NCI-H146 treated with DMSO at 0.1 percent for 48 hours (cell line): ENCODE measurements around the gene HIC2.
"Not testable (repeated sequence)": the region's sequence is repeated elsewhere in the genome, so short reads cannot be mapped to it uniquely, and the experiment has no call there.

Experiments
- DNase-seq: peaks from one replicate; lab custom pipeline; 2025; ENCODE audit not compliant: unreplicated experiment; lab: John Stamatoyannopoulos, UW

The HIC2 gene

GRCh38 chr22:21417227-21417746 lies at the start of gene HIC2:
HIC2 (plus strand) TSS chr22:21417371; CDS start chr22:21442832, 25,461 bp downstream.
- not testable (repeated sequence) for DNase-seq

GRCh38 chr22:21368603-21369310 lies 48.4 kb upstream of the HIC2 start:
- not testable (repeated sequence) for DNase-seq

DNA sequence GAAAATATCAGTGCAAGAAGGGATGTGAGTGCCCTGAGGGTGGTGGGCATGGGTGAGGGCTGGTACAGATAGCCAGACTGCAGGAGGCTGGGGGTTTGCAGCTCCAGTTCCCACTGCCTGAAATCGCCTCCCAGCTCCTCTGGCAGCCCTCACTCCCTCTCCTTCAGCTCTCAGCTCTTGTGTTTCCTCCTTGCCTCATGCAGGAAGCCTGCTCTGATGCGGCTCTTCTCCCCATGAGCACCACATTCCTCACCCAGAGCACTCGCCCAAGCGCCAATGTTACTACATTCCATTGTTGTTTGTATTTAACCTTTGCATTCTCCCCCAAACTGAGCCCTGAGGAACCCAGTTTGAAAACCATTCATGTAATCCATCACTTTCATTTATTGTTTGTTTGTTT lies 41.3 kb upstream of the HIC2 start:
- not testable (repeated sequence) for DNase-seq

DNA sequence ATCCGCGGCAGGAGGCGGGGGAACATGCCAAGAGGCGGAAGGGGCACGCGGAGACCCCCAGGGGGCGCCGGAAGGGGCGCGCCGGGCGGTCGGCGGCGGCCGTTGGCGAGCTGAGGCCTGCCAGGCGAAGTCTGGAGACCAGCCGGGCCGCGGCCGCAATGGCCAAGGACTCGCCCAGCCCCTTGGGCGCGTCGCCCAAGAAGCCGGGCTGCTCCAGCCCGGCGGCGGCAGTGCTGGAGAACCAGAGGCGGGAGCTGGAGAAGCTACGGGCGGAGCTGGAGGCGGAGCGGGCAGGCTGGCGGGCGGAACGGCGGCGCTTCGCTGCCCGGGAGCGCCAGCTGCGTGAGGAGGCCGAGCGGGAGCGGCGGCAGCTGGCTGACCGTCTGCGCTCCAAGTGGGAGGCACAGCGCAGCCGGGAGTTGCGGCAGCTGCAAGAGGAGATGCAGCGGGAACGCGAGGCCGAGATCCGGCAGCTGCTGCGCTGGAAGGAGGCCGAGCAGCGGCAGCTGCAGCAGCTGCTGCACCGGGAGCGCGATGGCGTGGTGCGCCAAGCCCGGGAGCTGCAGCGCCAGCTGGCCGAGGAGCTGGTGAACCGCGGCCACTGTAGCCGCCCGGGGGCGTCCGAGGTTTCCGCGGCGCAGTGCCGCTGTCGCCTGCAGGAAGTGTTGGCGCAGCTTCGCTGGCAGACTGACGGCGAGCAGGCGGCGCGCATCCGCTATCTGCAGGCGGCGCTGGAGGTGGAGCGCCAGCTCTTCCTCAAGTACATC lies 33.3 kb upstream of the HIC2 start, which contains the start of gene RIMBP3B:
Gene RIMBP3B (plus strand): TSS at position 51 of the 767 bp plus-strand sequence. CDS start 108 bp downstream, at position 159.
- DNase-seq: not testable (repeated sequence)

DNA sequence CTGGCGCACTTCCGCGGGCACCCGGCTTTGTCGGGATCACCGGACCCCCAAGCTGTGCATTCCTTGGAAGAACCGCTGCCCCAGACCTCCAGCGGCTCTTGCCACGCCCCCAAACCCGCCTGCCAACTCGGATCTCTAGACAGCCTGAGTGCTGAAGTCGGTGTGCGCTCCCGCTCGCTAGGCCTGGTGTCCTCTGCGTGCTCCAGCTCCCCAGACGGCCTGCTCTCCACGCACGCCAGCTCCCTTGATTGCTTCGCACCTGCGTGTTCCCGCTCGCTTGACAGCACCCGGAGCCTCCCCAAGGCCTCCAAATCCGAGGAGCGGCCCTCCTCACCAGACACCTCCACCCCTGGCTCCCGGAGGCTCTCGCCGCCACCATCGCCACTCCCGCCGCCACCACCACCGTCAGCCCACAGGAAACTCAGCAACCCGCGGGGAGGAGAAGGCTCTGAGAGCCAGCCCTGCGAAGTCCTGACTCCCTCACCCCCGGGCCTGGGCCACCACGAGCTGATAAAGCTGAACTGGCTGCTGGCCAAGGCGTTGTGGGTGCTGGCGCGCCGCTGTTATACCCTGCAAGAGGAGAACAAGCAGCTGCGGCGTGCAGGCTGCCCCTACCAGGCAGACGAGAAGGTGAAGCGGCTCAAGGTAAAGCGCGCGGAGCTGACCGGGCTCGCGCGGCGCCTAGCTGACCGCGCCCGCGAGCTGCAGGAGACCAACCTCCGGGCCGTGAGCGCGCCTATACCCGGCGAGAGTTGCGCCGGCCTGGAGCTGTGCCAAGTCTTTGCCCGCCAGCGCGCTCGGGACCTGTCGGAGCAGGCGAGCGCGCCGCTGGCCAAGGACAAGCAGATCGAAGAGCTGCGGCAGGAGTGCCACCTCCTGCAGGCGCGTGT lies 32.5 kb upstream of the HIC2 start:
- DNase-seq: not testable (repeated sequence)

DNA sequence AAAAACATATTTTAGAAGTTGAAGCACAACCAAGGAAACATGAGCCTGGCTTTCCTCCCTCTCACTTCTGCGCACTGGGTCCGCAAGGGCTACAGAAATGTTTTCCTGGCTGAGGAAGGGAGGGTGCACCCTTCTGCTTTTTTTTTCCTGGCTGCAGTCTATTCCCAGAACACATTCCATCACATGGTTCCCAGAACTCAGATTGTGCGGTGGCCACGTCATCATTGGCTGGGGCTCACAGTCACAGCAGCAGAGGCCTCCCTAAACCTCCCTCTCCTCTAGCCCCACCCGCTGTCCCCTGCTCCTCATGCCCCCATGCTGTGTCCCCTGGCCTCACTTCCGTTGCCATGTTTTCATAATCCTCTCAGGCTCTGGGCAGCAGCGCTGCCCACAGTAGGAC lies 27.7 kb upstream of the HIC2 start:
- DNase-seq: not testable (repeated sequence)

DNA sequence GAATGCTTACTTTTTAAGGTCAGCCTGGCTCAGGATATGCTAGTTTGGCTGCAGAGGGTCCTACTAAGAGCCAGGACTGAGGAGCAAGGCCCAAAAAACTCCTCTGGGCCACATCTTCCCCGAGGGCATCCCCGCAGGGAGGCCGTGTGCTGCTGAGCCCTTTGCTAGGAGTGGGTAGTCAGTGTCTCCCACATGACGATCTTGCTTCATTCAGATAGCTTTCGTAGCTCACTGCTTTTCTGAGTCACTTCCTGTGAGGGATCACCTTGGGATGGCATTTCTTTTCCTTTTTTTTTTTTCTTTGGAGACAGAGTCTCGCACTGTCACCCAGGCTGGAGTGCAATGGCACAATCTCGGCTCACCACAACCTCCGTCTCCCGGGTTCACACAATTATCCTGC lies 27.2 kb upstream of the HIC2 start:
- not testable (repeated sequence) for DNase-seq

DNA sequence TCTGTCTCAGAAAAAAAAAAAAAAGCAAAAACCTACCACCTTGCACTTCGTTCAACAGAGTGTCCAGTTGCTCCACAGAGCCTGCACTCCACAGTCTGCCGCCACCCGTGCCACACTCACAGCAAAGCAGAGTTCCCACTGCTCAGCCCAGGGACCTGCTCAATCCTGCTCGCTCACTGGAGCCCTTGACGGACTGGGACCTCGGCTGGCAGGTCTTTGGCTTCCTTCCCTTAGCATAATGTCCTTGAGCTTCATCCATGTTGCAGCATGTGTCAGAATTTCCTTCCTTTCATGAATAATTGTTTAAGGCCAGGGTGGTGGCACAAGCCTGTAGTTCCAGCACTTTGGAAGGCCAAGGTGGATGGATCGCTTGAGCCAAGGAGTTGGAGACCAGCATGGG lies 22.6 kb upstream of the HIC2 start:
- DNase-seq: not testable (repeated sequence)

- not testable (repeated sequence) for DNase-seq
Measured at GRCh38 chr22:21401197-21401969, 15.8 kb upstream of the HIC2 start.

GRCh38 chr22:21402763-21403314 lies 14.3 kb upstream of the HIC2 start:
- not testable (repeated sequence) for DNase-seq

DNA sequence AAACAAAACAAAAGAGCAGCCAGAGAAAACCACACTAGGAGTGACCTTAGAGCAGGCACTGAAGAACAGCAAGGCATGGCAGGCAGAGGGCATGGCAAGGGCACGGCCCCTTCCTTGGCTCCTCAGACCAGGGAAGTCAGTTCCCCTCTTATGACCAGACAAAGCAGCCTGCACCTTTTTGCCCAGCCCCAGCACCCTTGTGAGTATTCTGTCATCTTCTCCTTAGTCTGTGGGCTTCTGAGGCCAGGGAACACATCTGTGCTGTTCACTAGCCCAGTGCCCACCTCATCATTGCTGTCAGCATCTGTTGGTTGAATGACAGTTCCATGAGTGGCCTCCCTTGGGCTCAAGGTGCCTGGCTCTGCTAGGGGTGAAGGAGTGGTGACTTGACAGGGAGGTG lies 10.0 kb upstream of the HIC2 start:
- not testable (repeated sequence) for DNase-seq

GRCh38 chr22:21407792-21408191 lies 9.4 kb upstream of the HIC2 start:
- DNase-seq: not testable (repeated sequence)

DNA sequence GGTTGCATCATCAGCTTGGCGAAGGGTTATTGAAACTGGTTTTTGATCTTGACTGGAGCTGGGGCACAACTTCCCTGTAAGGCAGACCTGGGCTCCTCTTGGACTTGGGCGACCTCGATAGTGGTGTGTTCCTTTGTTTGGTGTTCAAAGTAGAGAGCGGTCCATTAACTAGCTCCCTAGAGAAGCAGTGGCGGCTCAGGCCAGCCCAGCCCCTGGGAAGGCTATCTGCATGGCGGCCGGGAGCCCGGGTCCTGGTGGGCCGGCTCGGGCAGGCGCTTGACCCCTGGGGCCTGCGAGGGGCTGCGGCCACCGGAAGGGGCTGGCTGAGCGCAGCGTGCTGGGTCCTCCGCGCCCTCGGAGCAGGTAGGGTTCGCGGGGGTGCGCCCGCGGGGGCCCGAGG lies 796 bp upstream of the HIC2 start:
- DNase-seq: not testable (repeated sequence)

GRCh38 chr22:21417853-21418252 lies 682 bp downstream of the HIC2 start:
- DNase-seq: not testable (repeated sequence)

DNA sequence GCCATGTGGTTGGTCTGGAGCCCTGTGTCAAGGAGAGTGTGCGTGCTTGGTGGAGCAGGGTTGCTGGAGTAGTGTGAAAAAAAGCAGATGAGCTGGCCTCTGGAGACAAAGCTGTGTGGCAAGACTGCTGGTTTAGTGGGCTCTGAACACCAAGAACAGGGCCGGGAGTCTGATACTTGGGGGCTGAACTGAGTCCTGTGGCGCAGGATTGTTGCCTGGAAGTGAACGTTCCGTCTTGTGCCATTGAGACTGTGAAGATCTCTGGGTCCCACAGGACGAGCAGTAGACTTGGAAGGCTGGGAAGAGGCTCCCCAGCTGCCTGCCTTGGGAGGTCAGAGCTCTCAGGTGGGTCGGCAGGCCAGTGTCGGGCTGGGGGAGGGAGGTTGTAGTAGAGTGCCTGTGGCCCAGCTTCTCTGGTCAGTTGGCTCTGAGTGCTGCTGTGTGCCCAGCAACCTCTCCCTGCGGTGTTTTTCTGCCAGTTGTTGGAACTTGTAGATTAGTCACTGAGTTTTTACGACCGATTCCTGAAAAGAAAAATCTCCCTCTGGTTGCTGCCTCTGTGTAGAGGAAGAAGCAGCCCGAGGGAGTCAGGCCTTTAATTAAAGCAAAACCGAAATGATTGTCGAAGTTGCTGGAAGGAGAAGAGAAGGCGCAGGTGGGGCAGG lies 1.9 kb downstream of the HIC2 start:
- not testable (repeated sequence) for DNase-seq

DNA sequence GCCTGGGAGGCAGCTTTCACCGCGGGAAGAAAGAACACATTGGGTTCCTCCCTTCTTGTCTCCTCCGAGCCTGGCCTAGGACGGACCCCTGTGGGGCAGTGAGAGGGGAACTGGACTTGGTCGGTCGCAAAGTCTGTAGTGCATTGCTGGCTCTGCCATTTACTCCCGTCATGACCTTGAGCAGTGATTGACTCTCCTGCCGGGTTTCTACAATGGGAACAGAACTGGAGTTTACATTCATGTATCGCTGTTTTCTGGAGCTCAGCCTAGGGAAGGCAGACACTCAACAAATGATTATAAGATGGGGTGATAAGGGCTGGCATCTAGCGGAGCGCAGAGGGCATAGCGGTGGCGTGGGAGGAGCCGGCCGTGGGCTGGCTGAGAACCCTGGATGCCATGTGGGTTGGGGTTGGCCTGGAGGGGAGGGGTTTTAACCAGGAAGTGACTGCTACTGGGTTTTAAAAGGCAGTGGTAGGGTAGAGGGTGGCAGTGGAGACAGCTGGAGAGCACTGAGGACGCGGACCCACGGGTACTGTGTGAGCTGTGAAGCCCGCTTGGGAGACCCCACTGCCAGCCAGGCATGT lies 3.1 kb downstream of the HIC2 start:
- not testable (repeated sequence) for DNase-seq

DNA sequence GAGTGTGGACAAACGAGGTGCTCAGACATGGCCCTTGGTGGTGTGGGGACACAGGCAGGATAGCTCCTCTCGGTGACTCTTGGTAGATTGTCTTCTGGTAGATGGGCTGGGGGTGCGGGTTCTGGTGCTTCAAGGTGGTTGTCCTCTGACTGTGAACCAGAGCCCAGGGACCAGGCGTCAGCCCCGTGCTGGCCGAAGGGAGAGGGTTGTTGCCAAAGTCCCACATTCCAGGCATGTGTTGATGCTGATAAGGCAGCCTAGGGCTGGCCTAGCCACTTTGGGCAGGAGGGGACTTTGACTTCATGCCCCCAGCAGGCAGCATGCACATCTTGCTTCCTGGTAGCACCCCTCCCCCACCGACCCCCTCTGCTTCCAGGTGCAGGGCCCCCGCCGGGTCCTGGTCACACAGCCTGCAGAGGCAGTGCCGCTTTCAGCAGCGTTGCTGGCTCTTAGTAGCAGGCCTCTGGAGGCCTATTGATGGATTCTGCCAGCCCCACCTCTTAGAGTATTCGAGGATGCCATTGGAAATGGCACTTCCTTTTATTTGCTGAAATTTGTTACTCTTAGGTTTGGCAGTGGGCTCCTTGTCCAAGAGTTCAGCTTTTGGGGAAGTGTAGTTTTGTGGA lies 7.0 kb downstream of the HIC2 start:
- not testable (repeated sequence) for DNase-seq
